ENCODE results near the gene LRRTM4. TPM values are rescaled to one million over a fixed set of nuclear protein-coding genes. Genes with fewer than 3 reads are reported as not detected.

LRRTM4 gene
- polyA plus RNA-seq, 1 donor from 2014 or later = 37.1 TPM

DNA sequence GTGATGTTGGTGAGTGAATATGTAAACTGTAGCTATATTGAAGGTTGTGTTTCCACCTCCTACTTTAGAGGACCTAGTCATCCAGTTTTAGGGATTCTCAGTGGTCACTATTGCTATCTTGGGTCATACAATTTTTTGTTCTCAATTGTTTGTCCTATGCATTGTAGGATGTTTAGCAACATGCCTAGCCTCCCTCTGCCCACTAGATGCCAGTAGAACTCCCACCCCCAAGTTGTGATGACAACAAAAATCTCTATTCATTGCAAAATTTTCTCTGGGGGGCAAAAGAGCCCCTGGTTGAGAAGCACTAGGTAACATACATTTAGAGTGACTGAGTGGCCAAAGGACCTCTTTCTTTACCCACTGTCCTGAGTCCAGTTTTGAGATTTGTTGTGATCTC, 87.3 kb downstream of the LRRTM4 start:
- no peaks in the 10 kb centered on the region for H3K36me3 ChIP-seq (ENCODE audit: insufficient read depth, low read length)
- H3K4me3 ChIP-seq (ENCODE audit: low read length) = no peak overlapping the region
- H4K20me1 ChIP-seq (ENCODE audit: insufficient read depth) = no peaks in the 10 kb centered on the region
- H3K79me2 ChIP-seq (replicated peaks; ENCODE audit: insufficient read depth, low read length) = no peaks in the 10 kb centered on the region
- no peaks in the 10 kb centered on the region for H3K9me3 ChIP-seq (ENCODE audit: low read length)
- H3K27ac ChIP-seq (ENCODE audit: low read length) = no peak overlapping the region
- H3K9ac ChIP-seq (ENCODE audit: low read length) = no peak overlapping the region
- H3K9me2 ChIP-seq (ENCODE audit: insufficient read depth, low read length) = no peaks in the 10 kb centered on the region
- TF ChIP-seq POLR2AphosphoS5 (IDR thresholded peaks at IDR 0.05) (no peak), TAF1 (IDR thresholded peaks at IDR 0.05; ENCODE audit: low read depth) (no peak), EZH2 (IDR thresholded peaks at IDR 0.05; ENCODE audit: borderline replicate concordance, insufficient read depth, low read length, poor library complexity, severe bottlenecking) (no peak), SMC3 (conservative IDR thresholded peaks at IDR 0.05; ENCODE audit: poor library complexity) (no peak), EP300 (conservative IDR thresholded peaks at IDR 0.05; ENCODE audit: poor library complexity, severe bottlenecking) (no peak)
- TF ChIP-seq, protein P1, sequence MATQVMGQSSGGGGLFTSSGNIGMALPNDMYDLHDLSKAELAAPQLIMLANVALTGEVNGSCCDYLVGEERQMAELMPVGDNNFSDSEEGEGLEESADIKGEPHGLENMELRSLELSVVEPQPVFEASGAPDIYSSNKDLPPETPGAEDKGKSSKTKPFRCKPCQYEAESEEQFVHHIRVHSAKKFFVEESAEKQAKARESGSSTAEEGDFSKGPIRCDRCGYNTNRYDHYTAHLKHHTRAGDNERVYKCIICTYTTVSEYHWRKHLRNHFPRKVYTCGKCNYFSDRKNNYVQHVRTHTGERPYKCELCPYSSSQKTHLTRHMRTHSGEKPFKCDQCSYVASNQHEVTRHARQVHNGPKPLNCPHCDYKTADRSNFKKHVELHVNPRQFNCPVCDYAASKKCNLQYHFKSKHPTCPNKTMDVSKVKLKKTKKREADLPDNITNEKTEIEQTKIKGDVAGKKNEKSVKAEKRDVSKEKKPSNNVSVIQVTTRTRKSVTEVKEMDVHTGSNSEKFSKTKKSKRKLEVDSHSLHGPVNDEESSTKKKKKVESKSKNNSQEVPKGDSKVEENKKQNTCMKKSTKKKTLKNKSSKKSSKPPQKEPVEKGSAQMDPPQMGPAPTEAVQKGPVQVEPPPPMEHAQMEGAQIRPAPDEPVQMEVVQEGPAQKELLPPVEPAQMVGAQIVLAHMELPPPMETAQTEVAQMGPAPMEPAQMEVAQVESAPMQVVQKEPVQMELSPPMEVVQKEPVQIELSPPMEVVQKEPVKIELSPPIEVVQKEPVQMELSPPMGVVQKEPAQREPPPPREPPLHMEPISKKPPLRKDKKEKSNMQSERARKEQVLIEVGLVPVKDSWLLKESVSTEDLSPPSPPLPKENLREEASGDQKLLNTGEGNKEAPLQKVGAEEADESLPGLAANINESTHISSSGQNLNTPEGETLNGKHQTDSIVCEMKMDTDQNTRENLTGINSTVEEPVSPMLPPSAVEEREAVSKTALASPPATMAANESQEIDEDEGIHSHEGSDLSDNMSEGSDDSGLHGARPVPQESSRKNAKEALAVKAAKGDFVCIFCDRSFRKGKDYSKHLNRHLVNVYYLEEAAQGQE (IDR thresholded peaks at IDR 0.05; ENCODE audit: borderline replicate concordance) = no peak
- H3F3A ChIP-seq (ENCODE audit: insufficient read depth, low read length, poor library complexity, severe bottlenecking) = no peaks in the 10 kb centered on the region
- no peaks in the 10 kb centered on the region for H3K27me3 ChIP-seq (ENCODE audit: insufficient read depth, low read depth, low read length)
- no peak overlapping the region for H3K4me2 ChIP-seq (ENCODE audit: low read length)
- H2AFZ ChIP-seq (ENCODE audit: low read depth, low read length) = no peak overlapping the region

DNA sequence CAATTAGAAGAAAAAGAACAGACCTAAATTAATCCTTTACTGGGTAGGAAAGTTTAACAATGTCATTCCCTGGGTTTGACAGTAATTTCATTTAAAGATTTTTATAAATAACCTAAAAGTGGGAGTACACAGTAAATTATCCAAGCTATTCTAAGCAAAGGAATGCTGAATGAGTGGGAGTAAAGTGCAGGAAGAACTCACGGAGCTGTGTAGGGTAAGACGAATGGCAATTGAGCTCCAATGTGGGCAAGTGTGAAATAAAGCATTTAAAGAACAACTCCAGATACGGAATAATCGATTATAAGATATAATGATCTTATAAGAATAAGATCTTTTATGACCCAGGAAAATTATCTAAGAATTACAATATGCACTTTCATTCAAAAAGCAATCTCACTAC, 93.2 kb downstream of the LRRTM4 start:
- H3K4me2 ChIP-seq (ENCODE audit: low read length) = no peak overlapping the region
- no peak overlapping the region for H3K27ac ChIP-seq (ENCODE audit: low read length)
- H3K9me3 ChIP-seq (ENCODE audit: low read length) = no peaks in the 10 kb centered on the region
- TF ChIP-seq, protein P1 (IDR thresholded peaks at IDR 0.05; ENCODE audit: borderline replicate concordance) = no peak
- no peak for TF ChIP-seq MXI1 (conservative IDR thresholded peaks at IDR 0.05; ENCODE audit: poor library complexity, severe bottlenecking)
- TF ChIP-seq TAF1 (IDR thresholded peaks at IDR 0.05; ENCODE audit: low read depth) = no peak
- TF ChIP-seq, protein P2, sequence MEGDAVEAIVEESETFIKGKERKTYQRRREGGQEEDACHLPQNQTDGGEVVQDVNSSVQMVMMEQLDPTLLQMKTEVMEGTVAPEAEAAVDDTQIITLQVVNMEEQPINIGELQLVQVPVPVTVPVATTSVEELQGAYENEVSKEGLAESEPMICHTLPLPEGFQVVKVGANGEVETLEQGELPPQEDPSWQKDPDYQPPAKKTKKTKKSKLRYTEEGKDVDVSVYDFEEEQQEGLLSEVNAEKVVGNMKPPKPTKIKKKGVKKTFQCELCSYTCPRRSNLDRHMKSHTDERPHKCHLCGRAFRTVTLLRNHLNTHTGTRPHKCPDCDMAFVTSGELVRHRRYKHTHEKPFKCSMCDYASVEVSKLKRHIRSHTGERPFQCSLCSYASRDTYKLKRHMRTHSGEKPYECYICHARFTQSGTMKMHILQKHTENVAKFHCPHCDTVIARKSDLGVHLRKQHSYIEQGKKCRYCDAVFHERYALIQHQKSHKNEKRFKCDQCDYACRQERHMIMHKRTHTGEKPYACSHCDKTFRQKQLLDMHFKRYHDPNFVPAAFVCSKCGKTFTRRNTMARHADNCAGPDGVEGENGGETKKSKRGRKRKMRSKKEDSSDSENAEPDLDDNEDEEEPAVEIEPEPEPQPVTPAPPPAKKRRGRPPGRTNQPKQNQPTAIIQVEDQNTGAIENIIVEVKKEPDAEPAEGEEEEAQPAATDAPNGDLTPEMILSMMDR (IDR thresholded peaks at IDR 0.05; ENCODE audit: poor library complexity, severe bottlenecking) = no peak
- TF ChIP-seq RAD21 (conservative IDR thresholded peaks at IDR 0.05) = no peak
- no peak for TF ChIP-seq EP300 (conservative IDR thresholded peaks at IDR 0.05; ENCODE audit: poor library complexity, severe bottlenecking)
- no peak for TF ChIP-seq SMC3 (conservative IDR thresholded peaks at IDR 0.05; ENCODE audit: poor library complexity)
- TF ChIP-seq POLR2AphosphoS5 (IDR thresholded peaks at IDR 0.05) = no peak
- no peaks in the 10 kb centered on the region for H3K27me3 ChIP-seq (ENCODE audit: insufficient read depth, low read depth, low read length)
- H3F3A ChIP-seq (ENCODE audit: insufficient read depth, low read length, poor library complexity, severe bottlenecking) = no peaks in the 10 kb centered on the region
- no peaks in the 10 kb centered on the region for H3K79me2 ChIP-seq (replicated peaks; ENCODE audit: insufficient read depth, low read length)
- no peaks in the 10 kb centered on the region for H3K9me2 ChIP-seq (ENCODE audit: insufficient read depth, low read length)
- H3K4me3 ChIP-seq (ENCODE audit: low read length) = no peak overlapping the region
- no peak overlapping the region for H2AFZ ChIP-seq (ENCODE audit: low read depth, low read length)
- no peaks in the 10 kb centered on the region for H3K36me3 ChIP-seq (ENCODE audit: insufficient read depth, low read length)
- H3K9ac ChIP-seq (ENCODE audit: low read length) = no peak overlapping the region
- no peaks in the 10 kb centered on the region for H4K20me1 ChIP-seq (ENCODE audit: insufficient read depth)
